GM21528 (cell line): ENCODE measurements around the gene TNNT3.

ENCODE experiments used
- ATAC-seq: cut with Tn5 transposase; IDR thresholded peaks from one replicate; pipeline ENCODE4 v1.9.1; 2021; ENCODE audit warnings: mild to moderate bottlenecking, moderate library complexity; ENCODE audit not compliant: unreplicated experiment, low FRiP score

TNNT3 gene

GRCh38 chr11:1893581-1894359 lies 25.7 kb upstream of the TNNT3 start:
- no peak for ATAC-seq

- no peak for ATAC-seq
Measured at GRCh38 chr11:1894759-1895158, 24.7 kb upstream of the TNNT3 start.

GRCh38 chr11:1896468-1896867 lies 23.0 kb upstream of the TNNT3 start:
- ATAC-seq, result no peak

- no peak for ATAC-seq
Measured at GRCh38 chr11:1896923-1897322, 22.6 kb upstream of the TNNT3 start.

GRCh38 chr11:1899090-1899489 lies 20.4 kb upstream of the TNNT3 start:
- no peak for ATAC-seq

- ATAC-seq, result no peak
Measured at GRCh38 chr11:1899686-1900085, 19.8 kb upstream of the TNNT3 start.

GRCh38 chr11:1906181-1906580 lies 13.3 kb upstream of the TNNT3 start:
- ATAC-seq, result no peak

GRCh38 chr11:1906611-1907423 lies 12.7 kb upstream of the TNNT3 start:
- no peak for ATAC-seq

- no peak for ATAC-seq
Measured at GRCh38 chr11:1908618-1909017, 10.9 kb upstream of the TNNT3 start.

GRCh38 chr11:1909524-1909923 lies 10.0 kb upstream of the TNNT3 start:
- no peak for ATAC-seq

- no peak for ATAC-seq
Measured at GRCh38 chr11:1912289-1912878, 7.1 kb upstream of the TNNT3 start.

GRCh38 chr11:1913271-1914060 lies 6.0 kb upstream of the TNNT3 start:
- ATAC-seq, result no peak

GRCh38 chr11:1915795-1916131 lies 3.7 kb upstream of the TNNT3 start:
- ATAC-seq, result no peak

- no peak for ATAC-seq
Measured at GRCh38 chr11:1916132-1916985, 3.1 kb upstream of the TNNT3 start.

GRCh38 chr11:1916986-1917522 lies 2.4 kb upstream of the TNNT3 start:
- no peak for ATAC-seq

GRCh38 chr11:1917523-1918435 lies 1.7 kb upstream of the TNNT3 start:
- ATAC-seq, result no peak

GRCh38 chr11:1918436-1919315 lies 827 bp upstream of the TNNT3 start:
- no peak for ATAC-seq
